ENCODE results near the gene TOP3B. TPM values are rescaled to one million over a fixed set of nuclear protein-coding genes. Genes with fewer than 3 reads are reported as not detected.

Gene TOP3B
- total and polyA plus RNA-seq, 5 experiments from 2014 or later, result 9.6 to 70.5 (median 18.3) TPM

- POLR2A ChIA-PET, result no interaction called here
- ATAC-seq (no peak), DNase-seq (no peak)
- peak overlapping the region in 1 of 10 donors; percentile 33 for H3K4me3 Mint-ChIP-seq
- H3K36me3 Mint-ChIP-seq, result peaks cover 0 to 7% (median 2%) of the 10 kb centered on the region in 3 donors
- no peaks in the 10 kb centered on the region for H3K27me3 Mint-ChIP-seq
- H3K9me3 Mint-ChIP-seq, result no peaks in the 10 kb centered on the region
- H3K27ac Mint-ChIP-seq, result no peak overlapping the region
- peaks cover 18 to 44% (median 32%) of the 10 kb centered on the region in 4 donors for H3K4me1 Mint-ChIP-seq
These were observed 33.0 kb downstream of the TOP3B start for GRCh38 chr22:21949569-21949918.

DNA sequence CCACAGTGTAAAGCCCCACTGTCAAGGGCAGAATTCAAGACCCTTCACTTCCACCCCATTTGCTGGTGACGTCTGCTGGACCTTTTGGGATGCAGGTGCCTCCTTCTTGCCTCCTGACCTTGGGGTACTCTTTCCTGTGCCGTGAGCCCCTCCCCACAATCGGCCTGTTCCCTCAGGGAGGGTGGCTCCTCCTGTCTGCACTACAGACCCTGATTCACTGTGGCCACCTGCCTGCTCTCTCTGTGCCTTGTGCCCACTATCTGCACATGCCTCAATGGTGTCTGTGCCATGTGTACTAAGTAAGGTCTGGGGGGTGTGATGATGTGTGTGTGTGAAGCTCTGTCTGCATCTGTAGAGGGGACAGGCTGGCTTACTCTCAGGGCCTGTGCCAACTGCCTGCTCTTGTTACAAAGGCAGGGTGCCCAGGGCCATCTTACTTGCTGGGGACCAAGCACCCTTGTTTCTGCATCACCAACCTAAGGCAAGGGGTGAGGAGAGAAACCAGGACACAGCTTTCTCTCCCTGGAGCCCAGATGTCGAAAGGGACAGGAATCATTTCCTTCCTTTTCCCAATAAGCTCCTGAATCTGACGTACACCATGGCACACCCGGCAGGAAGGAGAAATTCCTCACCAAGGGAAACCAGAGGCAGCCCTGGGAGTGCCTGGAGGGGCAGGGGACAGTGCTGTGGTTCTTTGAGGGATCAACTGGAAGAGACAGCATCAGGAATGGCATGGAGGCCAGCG lies 33.6 kb downstream of the TOP3B start:
- Mint-ChIP-seq H3K4me1 (peaks cover 20 to 47% (median 32%) of the 10 kb centered on the region in 4 donors), H3K36me3 (peaks cover 0 to 9% (median 2%) of the 10 kb centered on the region in 3 donors), H3K9me3 (no peaks in the 10 kb centered on the region), H3K27ac (peak overlapping the region in 1 of 10 donors; percentile 71), H3K4me3 (peak overlapping the region in 1 of 10 donors; percentile 33), H3K27me3 (no peaks in the 10 kb centered on the region)
- ATAC-seq (no peak), DNase-seq (no peak)
- POLR2A ChIA-PET, result interaction anchor here (1.0 kb wide), 1 partner anchor 11 kb away, joined by 3 read pairs; no protein-coding TSS in a partner anchor

DNA sequence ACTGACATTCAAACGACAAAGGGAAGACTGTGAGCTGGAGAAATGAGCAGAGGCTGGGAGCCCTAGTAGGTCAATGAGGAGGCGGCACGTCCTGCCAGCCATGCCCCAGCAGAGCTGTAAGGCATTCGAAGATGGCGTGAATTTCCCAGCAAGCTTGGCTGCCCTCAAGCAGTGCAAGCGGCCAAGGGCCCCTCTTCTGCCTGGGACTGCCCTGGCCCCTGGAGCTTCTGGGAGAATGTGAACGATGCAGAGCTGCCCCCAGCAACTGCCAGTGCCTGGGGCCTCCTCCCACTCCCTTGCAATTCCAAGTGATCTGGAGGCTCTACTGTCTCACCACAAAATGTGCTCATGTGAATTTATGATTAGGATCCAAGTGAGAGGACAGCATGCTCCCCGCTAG lies 34.2 kb downstream of the TOP3B start:
- POLR2A ChIA-PET, result interaction anchor here (1.0 kb wide), 1 partner anchor 10 kb away, joined by 3 read pairs; no protein-coding TSS in a partner anchor

DNA sequence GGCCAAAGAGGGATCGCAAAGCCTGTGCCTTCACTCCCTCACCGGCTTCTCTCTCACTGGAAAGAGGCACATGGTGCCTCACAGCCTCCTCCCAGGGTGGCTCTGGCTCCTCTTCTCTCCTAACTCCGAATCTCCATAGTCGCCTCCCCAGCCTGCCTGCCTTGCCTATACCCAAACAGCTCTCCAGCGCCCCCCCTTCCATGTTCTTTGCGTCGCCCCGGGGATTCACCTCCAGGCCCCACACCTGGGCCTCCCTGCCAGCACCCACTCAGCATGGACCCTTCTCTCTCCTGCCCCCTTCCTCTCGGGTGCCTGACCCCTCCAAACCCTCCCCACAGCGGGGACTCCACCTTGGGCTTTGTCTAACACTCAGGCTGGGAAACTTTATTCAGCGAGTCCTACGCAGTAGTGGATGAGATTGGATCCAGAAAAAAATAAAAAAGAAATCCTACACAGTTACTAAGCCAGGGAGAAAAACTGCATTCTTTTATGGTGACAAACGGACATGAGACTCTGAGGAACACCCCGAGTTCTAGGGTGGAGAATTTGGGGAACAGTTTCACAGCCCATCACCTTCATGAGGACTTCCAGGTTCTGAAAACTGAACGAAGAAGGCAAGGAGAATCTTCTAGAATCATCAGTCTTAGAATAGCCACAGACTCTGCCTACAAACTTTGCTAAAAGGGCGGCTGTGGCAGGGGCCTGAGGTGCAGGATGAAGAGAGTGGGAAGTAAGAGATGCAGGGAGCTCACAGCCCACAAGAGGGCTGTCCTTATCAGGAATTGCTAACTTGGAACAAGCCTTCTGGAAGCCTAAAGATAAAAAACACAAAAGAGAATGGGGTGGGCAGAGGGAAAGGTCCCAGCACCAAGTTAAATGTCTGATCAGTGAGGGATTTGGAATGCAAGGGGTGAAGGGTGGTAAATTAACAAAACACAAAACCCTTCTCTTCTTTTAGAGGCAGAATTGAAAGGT lies 35.3 kb downstream of the TOP3B start:
- peak overlapping the region in 3 of 10 donors; percentile 3 to 91 (median 58) for H3K27ac Mint-ChIP-seq
- DNase-seq (no peak), ATAC-seq (no peak)
- H3K27me3 Mint-ChIP-seq, result no peaks in the 10 kb centered on the region
- H3K4me3 Mint-ChIP-seq, result no peak overlapping the region
- peaks cover 21 to 45% (median 35%) of the 10 kb centered on the region in 4 donors for H3K4me1 Mint-ChIP-seq
- POLR2A ChIA-PET, result no interaction called here
- peaks cover 0 to 16% (median 2%) of the 10 kb centered on the region in 3 donors for H3K36me3 Mint-ChIP-seq
- no peaks in the 10 kb centered on the region for H3K9me3 Mint-ChIP-seq

More for the DNA sequence above, 34.2 kb downstream of the TOP3B start:
- peak overlapping the region in 1 of 10 donors; percentile 70 for H3K27ac Mint-ChIP-seq
- peaks cover 0 to 15% (median 2%) of the 10 kb centered on the region in 3 donors for H3K36me3 Mint-ChIP-seq
- H3K4me3 Mint-ChIP-seq, result no peak overlapping the region
- no peaks in the 10 kb centered on the region for H3K27me3 Mint-ChIP-seq
- ATAC-seq (no peak), DNase-seq (peak in 1 of 10 donors; percentile 47)
- no peaks in the 10 kb centered on the region for H3K9me3 Mint-ChIP-seq
- H3K4me1 Mint-ChIP-seq, result peaks cover 20 to 48% (median 33%) of the 10 kb centered on the region in 4 donors

DNA sequence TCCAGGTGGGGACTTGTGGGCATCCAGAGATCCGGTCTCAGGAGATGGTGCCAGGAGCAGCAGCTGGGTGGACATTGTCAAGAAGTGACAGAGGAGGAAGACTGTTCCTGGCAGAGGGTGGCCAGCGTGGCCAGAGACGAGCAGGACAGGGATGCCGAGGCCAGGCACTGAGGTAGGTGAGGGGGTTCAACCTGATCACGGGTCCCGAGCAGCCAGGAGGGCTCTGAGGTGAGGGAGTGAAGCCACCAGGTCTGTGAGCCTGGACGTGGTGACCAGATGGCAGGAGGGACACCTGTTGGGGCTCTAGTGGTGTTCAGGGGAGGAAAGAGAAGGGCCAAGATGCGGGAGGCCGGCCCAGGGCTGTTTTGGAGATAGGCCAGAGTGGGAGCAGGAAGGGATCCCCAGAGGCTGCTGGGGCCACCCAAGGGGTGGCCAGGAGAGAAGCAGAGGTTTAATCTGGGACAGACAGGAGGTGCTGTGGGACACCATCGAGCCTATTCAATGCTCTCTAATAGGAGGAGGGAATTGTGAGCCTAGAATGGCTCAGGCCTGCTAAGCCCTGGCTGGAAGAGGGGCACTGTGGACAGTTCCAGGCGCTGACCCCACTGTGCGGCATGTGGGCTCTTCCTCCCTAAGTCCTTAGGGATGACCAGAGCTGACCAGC lies 36.2 kb downstream of the TOP3B start:
- H3K9me3 Mint-ChIP-seq, result no peaks in the 10 kb centered on the region
- peaks cover 0 to 17% (median 2%) of the 10 kb centered on the region in 3 donors for H3K36me3 Mint-ChIP-seq
- H3K4me3 Mint-ChIP-seq, result no peak overlapping the region
- POLR2A ChIA-PET, result no interaction called here
- no peaks in the 10 kb centered on the region for H3K27me3 Mint-ChIP-seq
- H3K4me1 Mint-ChIP-seq, result peaks cover 20 to 42% (median 36%) of the 10 kb centered on the region in 4 donors
- no peak for ATAC-seq
- DNase-seq, result no peak
- H3K27ac Mint-ChIP-seq, result peak overlapping the region in 2 of 10 donors; percentile 17 to 91

DNA sequence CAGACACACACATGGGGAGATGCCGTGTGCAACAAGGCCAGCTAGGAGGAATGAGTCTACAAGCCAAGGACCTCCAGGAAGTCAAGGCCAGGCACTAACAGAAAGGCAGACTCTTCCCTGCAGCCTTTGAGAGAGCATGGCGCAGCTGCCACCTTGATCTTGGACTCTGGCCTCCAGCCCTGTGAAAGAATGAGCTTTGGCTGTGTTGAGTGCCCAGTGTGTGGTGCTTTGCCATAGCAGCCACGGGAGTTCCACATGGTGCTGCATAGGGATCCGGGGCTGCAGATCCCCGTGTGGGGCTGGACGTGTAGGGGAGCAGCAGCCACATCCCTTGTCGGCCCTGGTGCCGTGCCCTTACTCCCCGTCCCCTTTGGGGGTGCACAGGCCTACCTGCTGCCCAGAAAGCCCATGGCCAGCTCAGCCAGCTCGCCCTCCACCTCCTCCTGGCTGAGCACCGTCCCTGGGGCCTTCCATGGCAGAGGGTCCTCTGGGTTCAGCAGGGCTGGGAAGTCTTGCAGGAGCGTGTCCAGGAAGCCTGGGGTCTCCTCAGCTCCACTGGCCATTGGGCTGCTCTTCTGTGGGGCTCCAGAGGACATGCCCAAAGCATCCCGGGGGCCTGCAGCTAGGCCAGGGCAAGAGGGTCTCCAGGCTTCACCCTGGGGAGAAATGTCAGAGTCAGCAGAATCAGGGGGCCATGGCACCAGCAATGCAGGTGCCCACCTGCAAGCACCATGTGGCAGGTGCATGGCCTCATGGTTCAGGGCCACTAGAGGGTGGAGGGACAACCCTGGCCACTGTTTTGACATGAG lies 36.9 kb downstream of the TOP3B start:
- ATAC-seq (no peak), DNase-seq (no peak)
- Mint-ChIP-seq H3K9me3 (no peaks in the 10 kb centered on the region), H3K27ac (peak overlapping the region in 3 of 10 donors; percentile 17 to 91 (median 71)), H3K4me1 (peaks cover 20 to 42% (median 31%) of the 10 kb centered on the region in 4 donors), H3K36me3 (peaks cover 0 to 21% (median 2%) of the 10 kb centered on the region in 3 donors), H3K27me3 (no peaks in the 10 kb centered on the region), H3K4me3 (no peak overlapping the region)
- POLR2A ChIA-PET, result no interaction called here

DNA sequence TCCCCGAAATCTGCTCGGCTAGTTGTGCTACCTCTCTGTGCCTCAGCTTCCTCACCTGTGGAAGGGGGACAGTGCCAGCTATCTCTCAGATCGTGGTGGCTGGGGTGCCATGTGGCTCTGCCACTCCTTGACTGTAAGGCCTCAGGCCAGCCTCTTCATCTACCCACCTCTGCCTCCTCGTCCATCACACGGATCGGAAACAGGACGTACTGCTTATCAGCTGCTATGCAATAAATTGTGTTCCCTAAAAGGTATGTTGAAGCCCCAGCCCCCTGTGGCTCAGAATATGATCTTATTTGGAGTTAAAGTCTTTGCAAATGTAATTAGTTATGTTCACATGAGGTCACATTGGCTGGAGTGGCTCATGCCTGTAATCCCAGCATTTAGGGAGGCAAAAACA lies 37.7 kb downstream of the TOP3B start:
- POLR2A ChIA-PET, result no interaction called here
- ATAC-seq, result no peak
- Mint-ChIP-seq H3K27ac (peak overlapping the region in 3 of 10 donors; percentile 5 to 50 (median 11)), H3K4me1 (peaks cover 20 to 39% (median 33%) of the 10 kb centered on the region in 4 donors), H3K27me3 (no peaks in the 10 kb centered on the region), H3K36me3 (peaks cover 0 to 21% (median 2%) of the 10 kb centered on the region in 3 donors), H3K4me3 (no peak overlapping the region), H3K9me3 (no peaks in the 10 kb centered on the region)
- DNase-seq, result no peak

DNA sequence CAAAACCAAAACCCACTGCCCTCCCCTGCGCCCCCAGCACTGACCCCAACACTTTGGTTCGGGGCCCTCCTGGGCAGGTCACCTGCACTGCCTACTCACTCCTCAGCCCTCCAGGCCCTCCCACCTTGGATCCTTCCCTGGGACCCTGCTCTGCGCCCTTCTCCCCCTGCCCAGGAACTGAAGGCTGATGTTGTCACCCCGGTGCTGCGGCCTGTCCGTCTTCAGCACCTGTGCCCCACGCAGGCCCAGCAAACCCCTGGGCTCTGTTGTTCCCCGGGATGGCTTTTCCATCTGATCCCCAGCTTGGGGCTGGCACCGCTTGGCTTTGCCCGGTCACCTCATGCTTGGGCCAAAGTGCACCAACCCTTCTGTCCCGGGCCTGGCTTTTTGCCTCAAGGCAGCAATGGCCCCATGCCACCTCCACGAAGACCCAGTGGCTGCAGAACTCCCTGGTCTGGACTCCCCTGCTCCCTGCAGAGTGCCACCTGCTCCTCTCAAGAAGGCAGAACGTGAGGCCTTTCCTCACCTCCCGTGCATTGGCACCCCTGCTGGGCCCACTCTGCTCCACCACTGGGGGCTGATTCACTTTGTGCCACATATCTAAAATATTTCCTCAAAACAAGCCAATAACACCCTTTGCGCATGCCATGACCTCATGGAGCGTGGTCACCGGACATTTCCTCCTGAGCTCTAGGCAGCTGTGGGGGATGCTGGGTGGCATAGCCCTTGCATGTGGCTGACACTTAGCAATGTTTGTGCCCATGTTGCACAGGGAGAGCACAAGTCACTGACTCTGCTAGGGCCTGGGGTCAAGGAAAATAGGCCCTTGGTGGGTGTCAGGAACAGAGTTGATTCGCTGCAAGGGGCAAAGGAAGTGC lies 38.8 kb downstream of the TOP3B start:
- no peaks in the 10 kb centered on the region for H3K9me3 Mint-ChIP-seq
- peak overlapping the region in 3 of 10 donors; percentile 25 to 73 (median 56) for H3K27ac Mint-ChIP-seq
- no peaks in the 10 kb centered on the region for H3K27me3 Mint-ChIP-seq
- peak overlapping the region in 1 of 10 donors; percentile 38 for H3K4me3 Mint-ChIP-seq
- H3K36me3 Mint-ChIP-seq, result peaks cover 0 to 23% (median 2%) of the 10 kb centered on the region in 3 donors
- ATAC-seq, result no peak
- POLR2A ChIA-PET, result no interaction called here
- peaks cover 20 to 45% (median 33%) of the 10 kb centered on the region in 4 donors for H3K4me1 Mint-ChIP-seq
- no peak for DNase-seq

- Mint-ChIP-seq H3K27ac (peak overlapping the region in 9 of 10 donors; percentile 16 to 78 (median 47)), H3K4me1 (peaks cover 24 to 50% (median 37%) of the 10 kb centered on the region in 4 donors), H3K36me3 (peaks cover 0 to 23% (median 2%) of the 10 kb centered on the region in 3 donors), H3K9me3 (no peaks in the 10 kb centered on the region), H3K27me3 (no peaks in the 10 kb centered on the region), H3K4me3 (peak overlapping the region in 1 of 10 donors; percentile 3)
- DNase-seq, result peak in 1 of 10 donors; percentile 37
- no peak for ATAC-seq
- POLR2A ChIA-PET, result interaction anchor here (2.2 kb wide), 1 partner anchor 10 kb away, joined by 7 read pairs; the partner anchor contains the start of gene PPM1F
These were observed 39.9 kb downstream of the TOP3B start for GRCh38 chr22:21942407-21943343.

- Mint-ChIP-seq H3K9me3 (no peaks in the 10 kb centered on the region), H3K36me3 (peaks cover 0 to 23% (median 2%) of the 10 kb centered on the region in 3 donors), H3K27ac (peak overlapping the region in 9 of 10 donors; percentile 21 to 87 (median 77)), H3K4me1 (peaks cover 24 to 52% (median 40%) of the 10 kb centered on the region in 4 donors), H3K4me3 (no peak overlapping the region), H3K27me3 (no peaks in the 10 kb centered on the region)
- POLR2A ChIA-PET, result interaction anchor here (2.2 kb wide), 1 partner anchor 11 kb away, joined by 7 read pairs; the partner anchor contains the start of gene PPM1F
- DNase-seq (no peak), ATAC-seq (no peak)
These were observed 40.7 kb downstream of the TOP3B start for GRCh38 chr22:21941921-21942320.

All from naive thymus-derived CD8-positive, alpha-beta T cell (primary cell).